Kidney tubule cell (primary cell): Measurements from ENCODE around the gene GJD2.

Experiments used
- DNase-seq: peaks from one replicate; pipeline ENCODE4 v3.0.0-alpha.2; 2018; ENCODE audit warnings: low spot score

GJD2 gene

GRCh38 chr15:34773013-34773412 lies 18.2 kb upstream of the GJD2 start:
- DNase-seq, result no peak

- no peak for DNase-seq
Observed at GRCh38 chr15:34772312-34772711, 17.5 kb upstream of the GJD2 start.

GRCh38 chr15:34769711-34770110 lies 14.9 kb upstream of the GJD2 start:
- DNase-seq, result no peak

GRCh38 chr15:34768530-34768929 lies 13.7 kb upstream of the GJD2 start:
- no peak for DNase-seq

- DNase-seq, result no peak
Observed at GRCh38 chr15:34765741-34766140, 10.9 kb upstream of the GJD2 start.

- DNase-seq, result no peak
Observed at GRCh38 chr15:34760909-34761308, 6.1 kb upstream of the GJD2 start.

GRCh38 chr15:34759992-34760391 lies 5.2 kb upstream of the GJD2 start:
- no peak for DNase-seq

- no peak for DNase-seq
Observed at GRCh38 chr15:34759347-34759746, 4.5 kb upstream of the GJD2 start.

GRCh38 chr15:34757262-34757661 lies 2.5 kb upstream of the GJD2 start:
- no peak for DNase-seq

- no peak for DNase-seq
Observed at GRCh38 chr15:34755419-34755773, 598 bp upstream of the GJD2 start.

GRCh38 chr15:34754171-34754601 lies 612 bp downstream of the GJD2 start:
- DNase-seq, result no peak

- peak; percentile 55 for DNase-seq
Observed at GRCh38 chr15:34753236-34753894, 1.4 kb downstream of the GJD2 start.

GRCh38 chr15:34749691-34750090 lies 5.1 kb downstream of the GJD2 start:
- DNase-seq, result no peak

GRCh38 chr15:34739346-34739745 lies 15.5 kb downstream of the GJD2 start:
- no peak for DNase-seq

- no peak for DNase-seq
Observed at GRCh38 chr15:34738002-34738401, 16.8 kb downstream of the GJD2 start.

- DNase-seq, result peak; percentile 33
Observed at GRCh38 chr15:34737477-34737876, 17.3 kb downstream of the GJD2 start.

GRCh38 chr15:34734303-34734702 lies 20.5 kb downstream of the GJD2 start:
- DNase-seq, result no peak

- no peak for DNase-seq
Observed at GRCh38 chr15:34733621-34734020, 21.2 kb downstream of the GJD2 start.

- no peak for DNase-seq
Observed at GRCh38 chr15:34732430-34732829, 22.4 kb downstream of the GJD2 start.

- DNase-seq, result no peak
Observed at GRCh38 chr15:34730701-34731100, 24.1 kb downstream of the GJD2 start.

- no peak for DNase-seq
Observed at GRCh38 chr15:34729886-34730285, 24.9 kb downstream of the GJD2 start.

- no peak for DNase-seq
Observed at GRCh38 chr15:34729056-34729455, 25.7 kb downstream of the GJD2 start.

- DNase-seq, result peak; percentile 41
Observed at GRCh38 chr15:34726406-34727100, 28.2 kb downstream of the GJD2 start.

GRCh38 chr15:34725556-34725955 lies 29.2 kb downstream of the GJD2 start:
- peak; percentile 67 for DNase-seq
